NB4 (cell line): ENCODE results near the gene VIL1.

ENCODE experiments used
- DNase-seq: peaks from one replicate; pipeline ENCODE4 v3.0.0; 2010; ENCODE audit warnings: low read depth
- H3K4me3 ChIP-seq: one replicate; pipeline ENCODE4 v1.5.1; 2011; ENCODE audit warnings: mild to moderate bottlenecking, low read depth, low read length, moderate library complexity
- MAX ChIP-seq: IDR thresholded peaks from 2 replicates; pipeline ENCODE4 v1.6.1; 2011; ENCODE audit warnings: low read depth, low read length
- MYC ChIP-seq: IDR thresholded peaks from 2 replicates; pipeline ENCODE4 v1.6.1; 2011; ENCODE audit warnings: low read depth, low read length
- POLR2A ChIP-seq: IDR thresholded peaks from 2 replicates; pipeline ENCODE4 v1.6.1; 2011; ENCODE audit warnings: mild to moderate bottlenecking; ENCODE audit not compliant: insufficient read length; ENCODE audit errors: extremely low read depth
- TF ChIP-seq, protein P1 (sequence below): IDR thresholded peaks from one replicate; pipeline ENCODE4 v1.5.1; 2012; ENCODE audit warnings: low read depth, low read length

The VIL1 gene

DNA sequence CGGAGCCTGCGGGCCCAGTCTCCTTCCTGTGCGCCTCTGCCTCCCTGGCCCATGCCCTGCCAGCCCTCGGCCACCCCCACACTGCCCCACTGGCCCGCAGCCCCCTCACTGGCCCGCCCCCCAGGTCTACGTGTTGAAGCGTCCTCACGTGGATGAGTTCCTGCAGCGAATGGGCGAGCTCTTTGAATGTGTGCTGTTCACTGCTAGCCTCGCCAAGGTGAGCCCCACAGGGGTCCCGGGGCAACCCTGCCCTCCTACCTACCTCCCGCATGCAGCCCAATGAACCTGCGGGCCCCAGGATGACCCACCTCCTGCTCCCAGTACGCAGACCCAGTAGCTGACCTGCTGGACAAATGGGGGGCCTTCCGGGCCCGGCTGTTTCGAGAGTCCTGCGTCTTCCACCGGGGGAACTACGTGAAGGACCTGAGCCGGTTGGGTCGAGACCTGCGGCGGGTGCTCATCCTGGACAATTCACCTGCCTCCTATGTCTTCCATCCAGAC lies 16.0 kb upstream of the VIL1 start:
- TF ChIP-seq, protein P1, sequence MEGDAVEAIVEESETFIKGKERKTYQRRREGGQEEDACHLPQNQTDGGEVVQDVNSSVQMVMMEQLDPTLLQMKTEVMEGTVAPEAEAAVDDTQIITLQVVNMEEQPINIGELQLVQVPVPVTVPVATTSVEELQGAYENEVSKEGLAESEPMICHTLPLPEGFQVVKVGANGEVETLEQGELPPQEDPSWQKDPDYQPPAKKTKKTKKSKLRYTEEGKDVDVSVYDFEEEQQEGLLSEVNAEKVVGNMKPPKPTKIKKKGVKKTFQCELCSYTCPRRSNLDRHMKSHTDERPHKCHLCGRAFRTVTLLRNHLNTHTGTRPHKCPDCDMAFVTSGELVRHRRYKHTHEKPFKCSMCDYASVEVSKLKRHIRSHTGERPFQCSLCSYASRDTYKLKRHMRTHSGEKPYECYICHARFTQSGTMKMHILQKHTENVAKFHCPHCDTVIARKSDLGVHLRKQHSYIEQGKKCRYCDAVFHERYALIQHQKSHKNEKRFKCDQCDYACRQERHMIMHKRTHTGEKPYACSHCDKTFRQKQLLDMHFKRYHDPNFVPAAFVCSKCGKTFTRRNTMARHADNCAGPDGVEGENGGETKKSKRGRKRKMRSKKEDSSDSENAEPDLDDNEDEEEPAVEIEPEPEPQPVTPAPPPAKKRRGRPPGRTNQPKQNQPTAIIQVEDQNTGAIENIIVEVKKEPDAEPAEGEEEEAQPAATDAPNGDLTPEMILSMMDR = no peak
- TF ChIP-seq POLR2A (no peak), MYC (no peak), MAX (no peak)
- H3K4me3 ChIP-seq = no peak overlapping the region
- no peak for DNase-seq

GRCh38 chr2:218403810-218404209 lies 15.1 kb upstream of the VIL1 start:
- no peak for DNase-seq
- TF ChIP-seq MAX = no peak
- TF ChIP-seq, protein P1 = no peak
- no peak for TF ChIP-seq MYC
- peak overlapping the region; percentile 21 for H3K4me3 ChIP-seq

- no peak for TF ChIP-seq MYC
- TF ChIP-seq, protein P1 = no peak
- no peak for TF ChIP-seq POLR2A
- TF ChIP-seq MAX = no peak
- DNase-seq = peak; percentile 81
- no peak overlapping the region for H3K4me3 ChIP-seq
These were observed 14.4 kb upstream of the VIL1 start for GRCh38 chr2:218404351-218405085.

GRCh38 chr2:218405086-218405745 lies 13.7 kb upstream of the VIL1 start:
- H3K4me3 ChIP-seq = peak overlapping the region; percentile 43
- no peak for TF ChIP-seq POLR2A
- TF ChIP-seq MAX = no peak
- no peak for TF ChIP-seq MYC
- TF ChIP-seq, protein P1 = no peak
- DNase-seq = no peak

- TF ChIP-seq POLR2A (no peak), MAX (no peak), MYC (no peak)
- TF ChIP-seq, protein P1 = no peak
- DNase-seq = peak; percentile 71
- peak overlapping the region; percentile 43 for H3K4me3 ChIP-seq
These were observed 13.1 kb upstream of the VIL1 start for GRCh38 chr2:218405746-218406208.
